Activated naive CD8-positive, alpha-beta T cell treated with anti-CD3 and anti-CD28 coated beads, Interleukin-2, amount 10 ng/mL, durations not matched to agents 7 days and 5 days (primary cell): Measurements from ENCODE around the gene CT45A1. TPM values are rescaled to one million over a fixed set of nuclear protein-coding genes. Genes with fewer than 3 reads are reported as not detected.

Experiments used
- total RNA-seq, 2 experiments: library from RNA; stranded (reverse); gene quantifications; one replicate each; pipeline ENCODE4 v1.2.3, GENCODE V29; 2021

Gene CT45A1
- total RNA-seq, 2 experiments from 2014 or later: not detected

Other genes starting within 250 kb of the CT45A1 start
- 10 to 100 TPM; 31.7 to 33.2 TPM for gene INTS6L, start 193.0 kb upstream of the CT45A1 start, total RNA-seq
- gene CT45A3, start 54.6 kb downstream of the CT45A1 start, total RNA-seq: not detected
- not detected for gene CT45A5, start 71.9 kb downstream of the CT45A1 start, total RNA-seq
- gene CT45A6, start 89.1 kb downstream of the CT45A1 start, total RNA-seq: not detected
- gene CT45A2, start 106.4 kb downstream of the CT45A1 start, total RNA-seq: not detected
- gene CT45A7, start 123.6 kb downstream of the CT45A1 start, total RNA-seq: not detected
- gene CT45A8, start 140.9 kb downstream of the CT45A1 start, total RNA-seq: not detected
- not detected for gene CT45A9, start 158.2 kb downstream of the CT45A1 start, total RNA-seq
- not detected for gene CT45A10, start 179.8 kb downstream of the CT45A1 start, total RNA-seq
- not detected for gene SAGE1, start 180.1 kb downstream of the CT45A1 start, total RNA-seq